LNCaP clone FGC (cell line): ENCODE data around the gene MRPL37.

Experiments
- DNase-seq: peaks from one replicate; pipeline ENCODE4 v3.0.0-alpha.2; 2011; ENCODE audit warnings: low read depth
- H3K4me3 ChIP-seq: 2 replicates; pipeline ENCODE4 v1.5.1; 2011; ENCODE audit warnings: mild to moderate bottlenecking, low read depth, low read length, control low read depth
- TF ChIP-seq, protein P1 (sequence below): IDR thresholded peaks from 2 replicates; pipeline ENCODE4 v1.5.1; 2012; ENCODE audit warnings: mild to moderate bottlenecking; ENCODE audit not compliant: control insufficient read depth, insufficient read depth; ENCODE audit errors: extremely low read depth

MRPL37 gene

DNA sequence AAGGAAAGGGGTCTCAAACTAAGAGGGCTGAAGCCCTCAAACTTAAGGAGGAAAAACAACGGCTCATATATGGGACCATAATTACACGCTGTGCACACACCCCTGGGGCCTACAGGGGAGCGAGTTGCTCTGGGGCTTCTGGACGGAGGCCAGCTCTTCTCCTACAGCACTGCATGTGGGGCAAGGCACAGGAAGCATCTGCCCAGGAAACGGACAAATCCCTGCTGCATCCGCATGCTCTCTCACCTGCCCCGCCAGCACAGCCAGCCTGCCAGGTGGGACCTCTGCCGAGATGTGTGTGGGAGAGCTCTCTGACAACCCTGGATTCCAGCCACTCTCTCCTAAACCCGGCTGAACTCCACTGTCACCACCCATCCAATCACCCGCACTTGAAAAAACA, 54.1 kb downstream of the MRPL37 start:
- TF ChIP-seq, protein P1, sequence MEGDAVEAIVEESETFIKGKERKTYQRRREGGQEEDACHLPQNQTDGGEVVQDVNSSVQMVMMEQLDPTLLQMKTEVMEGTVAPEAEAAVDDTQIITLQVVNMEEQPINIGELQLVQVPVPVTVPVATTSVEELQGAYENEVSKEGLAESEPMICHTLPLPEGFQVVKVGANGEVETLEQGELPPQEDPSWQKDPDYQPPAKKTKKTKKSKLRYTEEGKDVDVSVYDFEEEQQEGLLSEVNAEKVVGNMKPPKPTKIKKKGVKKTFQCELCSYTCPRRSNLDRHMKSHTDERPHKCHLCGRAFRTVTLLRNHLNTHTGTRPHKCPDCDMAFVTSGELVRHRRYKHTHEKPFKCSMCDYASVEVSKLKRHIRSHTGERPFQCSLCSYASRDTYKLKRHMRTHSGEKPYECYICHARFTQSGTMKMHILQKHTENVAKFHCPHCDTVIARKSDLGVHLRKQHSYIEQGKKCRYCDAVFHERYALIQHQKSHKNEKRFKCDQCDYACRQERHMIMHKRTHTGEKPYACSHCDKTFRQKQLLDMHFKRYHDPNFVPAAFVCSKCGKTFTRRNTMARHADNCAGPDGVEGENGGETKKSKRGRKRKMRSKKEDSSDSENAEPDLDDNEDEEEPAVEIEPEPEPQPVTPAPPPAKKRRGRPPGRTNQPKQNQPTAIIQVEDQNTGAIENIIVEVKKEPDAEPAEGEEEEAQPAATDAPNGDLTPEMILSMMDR: no peak
- H3K4me3 ChIP-seq: no peak overlapping the region
- no peak for DNase-seq

DNA sequence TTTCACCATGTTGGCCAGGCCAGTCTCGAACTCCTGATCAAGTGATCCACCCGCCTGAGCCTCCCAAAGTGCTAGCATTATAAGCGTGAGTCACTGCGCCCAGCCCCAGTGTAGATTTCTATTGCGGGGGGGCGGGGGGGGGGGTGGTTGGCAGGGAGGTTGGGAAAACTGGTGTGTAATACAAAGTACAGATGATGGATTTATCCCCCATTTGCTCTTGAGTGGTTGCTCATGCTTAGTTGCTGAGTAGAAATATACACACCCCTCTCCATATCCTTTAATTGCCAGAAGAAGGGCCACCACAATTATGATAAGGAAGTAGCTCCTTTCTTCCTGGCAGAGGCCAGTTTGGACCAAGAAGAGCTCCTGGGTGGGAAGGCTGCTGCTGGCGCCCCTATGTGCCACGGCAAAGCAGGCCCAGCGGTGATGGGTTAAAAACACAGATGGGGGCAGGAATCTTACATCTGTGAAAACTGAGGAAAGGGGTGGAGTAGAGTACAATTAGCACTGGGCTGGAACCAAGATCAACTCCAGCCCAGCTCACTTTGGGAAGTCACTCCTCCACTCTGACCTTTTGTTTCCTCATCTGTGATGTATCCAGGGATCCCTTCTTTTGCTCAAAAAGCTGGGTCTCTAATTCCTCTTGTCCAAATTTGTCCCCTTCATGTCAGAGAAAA, 55.2 kb downstream of the MRPL37 start:
- no peak overlapping the region for H3K4me3 ChIP-seq
- no peak for DNase-seq
- TF ChIP-seq, protein P1: no peak

DNA sequence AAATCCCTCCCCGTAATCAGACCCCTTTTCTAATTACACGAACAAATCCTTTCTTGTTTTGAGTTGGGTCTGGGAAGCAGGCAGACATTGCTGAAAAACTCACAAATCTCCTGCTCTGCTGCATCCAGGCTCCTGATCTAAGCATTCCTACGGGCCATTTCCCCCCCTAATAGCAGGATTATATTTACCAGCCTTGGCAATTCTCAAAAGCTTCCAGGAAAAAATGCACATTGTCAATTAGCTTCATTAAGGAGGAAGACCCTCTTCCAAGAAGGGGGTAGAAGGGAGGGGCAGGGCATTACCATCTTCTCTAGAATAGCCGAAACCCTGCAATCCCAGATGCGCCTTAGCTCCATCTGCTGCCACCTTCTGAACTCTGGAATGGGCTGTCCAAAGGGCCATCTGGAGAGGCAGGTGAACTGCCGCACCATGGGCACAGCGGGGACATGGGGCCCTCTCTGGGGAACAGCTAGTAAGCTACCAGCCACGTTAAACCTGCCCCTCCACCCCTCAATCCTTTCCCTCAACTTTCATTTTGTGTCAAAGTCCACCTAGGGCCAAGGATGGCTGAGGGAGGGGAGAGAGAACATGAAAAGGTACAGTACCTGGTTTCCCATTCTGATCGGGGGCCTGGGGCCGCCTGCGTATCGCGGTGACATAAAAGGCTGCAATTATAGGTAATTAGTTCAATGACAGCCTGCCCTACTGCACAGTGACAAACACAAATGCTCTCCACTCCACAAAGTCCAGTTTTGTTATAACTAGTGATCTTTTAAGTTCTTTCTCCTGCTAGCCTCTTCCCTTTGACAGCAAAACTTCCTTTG, 56.8 kb downstream of the MRPL37 start:
- DNase-seq: no peak
- TF ChIP-seq, protein P1: no peak
- no peak overlapping the region for H3K4me3 ChIP-seq

DNA sequence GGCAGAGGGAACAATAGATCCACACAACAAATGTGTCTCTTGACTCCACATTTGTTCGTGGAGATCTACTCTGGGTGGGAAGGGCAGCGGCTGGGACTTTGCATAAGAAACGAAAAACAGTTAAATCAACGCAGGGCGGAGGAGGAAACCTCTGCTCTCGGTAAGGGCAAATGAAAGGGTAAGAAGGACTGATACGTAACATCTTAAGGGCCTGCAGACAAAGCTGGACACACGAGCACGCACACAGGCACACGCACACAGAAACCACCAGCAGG, 57.3 kb downstream of the MRPL37 start:
- DNase-seq: no peak
- H3K4me3 ChIP-seq: no peak overlapping the region
- TF ChIP-seq, protein P1: no peak

DNA sequence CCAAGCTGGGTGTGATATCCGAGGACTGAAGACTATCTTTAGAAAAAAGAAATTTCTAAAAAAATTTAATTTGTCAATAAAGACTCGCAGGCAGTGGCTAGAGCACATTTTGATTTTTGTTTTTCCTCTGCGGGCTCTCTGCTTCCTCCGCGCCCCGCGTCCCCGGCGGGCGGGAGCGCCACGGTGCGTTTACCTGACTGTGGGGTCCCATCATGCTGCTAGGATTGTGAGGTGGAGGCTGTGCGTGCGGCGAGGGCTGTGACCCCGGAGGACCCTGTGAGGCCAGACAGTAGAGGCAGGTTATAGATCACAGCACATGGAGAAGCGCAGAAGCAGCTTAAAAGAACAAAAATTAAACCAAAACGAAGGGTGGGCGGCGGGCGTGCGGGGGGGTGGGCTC, 57.9 kb downstream of the MRPL37 start:
- DNase-seq: no peak
- TF ChIP-seq, protein P1: no peak
- H3K4me3 ChIP-seq: no peak overlapping the region

DNA sequence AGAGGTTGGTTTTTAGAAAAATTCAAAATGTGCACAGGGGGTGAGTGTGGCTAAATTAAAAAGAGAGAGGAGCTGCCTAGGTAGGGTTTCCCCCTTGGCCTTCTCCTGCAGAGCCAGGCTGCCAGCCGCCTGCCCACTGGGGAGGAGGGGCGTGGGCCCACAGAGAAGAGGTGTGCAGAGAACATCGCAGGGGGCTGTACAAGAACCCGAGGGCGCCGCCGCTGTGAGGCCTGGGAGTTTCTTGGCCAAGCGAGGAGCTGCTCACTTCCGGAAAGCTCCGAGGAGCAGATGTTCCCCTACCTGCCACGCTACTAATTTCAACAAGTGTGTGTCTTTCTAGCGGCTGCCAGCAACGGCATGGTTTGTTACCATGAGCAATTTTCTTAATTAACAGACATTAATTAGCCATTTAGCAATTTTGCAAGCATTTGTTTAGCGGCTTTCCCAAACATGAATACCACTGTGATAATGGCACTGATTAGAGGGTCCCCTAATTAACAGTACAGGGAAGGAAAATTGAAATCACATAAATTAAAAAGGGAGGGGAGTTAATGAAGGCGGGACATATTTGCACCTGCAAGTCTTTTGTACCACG, 59.7 kb downstream of the MRPL37 start:
- TF ChIP-seq, protein P1: no peak
- no peak for DNase-seq
- no peak overlapping the region for H3K4me3 ChIP-seq
